H1 (cell line): ENCODE data around the gene GRM7. TPM values are rescaled to one million over a fixed set of nuclear protein-coding genes. Genes with fewer than 3 reads are reported as not detected.

Experiments used
- NANOG ChIP-seq: IDR thresholded peaks from 2 replicates; pipeline ENCODE4 v1.6.1; 2011; ENCODE audit warnings: low read length, low read depth, mild to moderate bottlenecking, inconsistent platforms; ENCODE audit not compliant: insufficient read depth, poor library complexity, severe bottlenecking
- polyA plus RNA-seq, 7 experiments: library from polyadenylated mRNA; depleted of rRNA in 3 of 7; stranded (reverse) in 5 of 7; unstranded in 2 of 7; fragments of >200 nt in 5 of 7; fragments of 200-250 nt in 2 of 7; gene quantifications; 1 replicate in 5 of 7; 2 replicates in 1 of 7; 4 replicates in 1 of 7; pipeline versions ENCODE4 v1.2.1 to v1.2.3, GENCODE V29; 2011 to 2013; ENCODE audit warnings: missing spikeins in 2 of 7, mixed read lengths in 2 of 7
- total RNA-seq: library from RNA; stranded (reverse); fragmentation: NEBNext Ultra II Directional; extraction: Animal tissue kit (Norgen Biotek cat#: 25700); gene quantifications from 2 replicates; pipeline ENCODE4 v1.2.1, GENCODE V29; 2021

Gene GRM7
- total and polyA plus RNA-seq, 2 of the 8 experiments (the other 6 are each of a cell fraction or from before 2014, with no cell fraction given), result 0.17 to 0.24 TPM

DNA sequence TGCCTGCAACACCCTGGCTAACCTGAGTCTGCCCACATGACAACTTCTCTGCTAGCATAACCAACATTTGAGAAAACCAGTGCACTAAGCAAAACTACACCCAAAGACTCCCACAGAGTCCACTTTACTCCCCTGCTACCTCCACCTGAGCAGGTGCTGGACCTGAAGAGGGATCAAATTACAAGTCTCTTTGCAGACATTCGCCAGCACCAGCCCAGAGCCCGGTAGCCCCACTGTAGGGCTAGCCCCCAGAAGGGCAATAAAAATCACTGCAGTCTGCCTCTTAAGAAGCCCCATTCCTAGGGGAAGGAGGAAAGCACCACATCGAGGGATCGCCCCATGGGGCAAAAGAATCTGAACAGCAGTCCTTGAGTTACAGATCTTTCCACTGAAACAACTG is 472.2 kb downstream of the GRM7 start (continued):
- no peak for TF ChIP-seq NANOG
